Osteocyte (in vitro differentiated cells): ENCODE measurements around the gene AP5Z1. TPM values are rescaled to one million over a fixed set of nuclear protein-coding genes. Genes with fewer than 3 reads are reported as not detected.

ENCODE experiments used
- DNase-seq: peaks from one replicate; pipeline ENCODE4 v3.0.0; 2021; ENCODE audit warnings: mixed read lengths; ENCODE audit not compliant: unreplicated experiment; ENCODE audit errors: extremely low spot score
- H3K27ac Mint-ChIP-seq: one replicate; pipeline ENCODE4 v1.8.0; 2021; ENCODE audit warnings: mild to moderate bottlenecking, mixed read lengths; ENCODE audit not compliant: unreplicated experiment
- H3K27me3 Mint-ChIP-seq: one replicate; pipeline ENCODE4 v1.8.0; 2021; ENCODE audit warnings: mixed read lengths; ENCODE audit not compliant: unreplicated experiment
- H3K36me3 Mint-ChIP-seq: one replicate; pipeline ENCODE4 v1.8.0; 2021; ENCODE audit warnings: mixed read lengths; ENCODE audit not compliant: unreplicated experiment
- H3K4me1 Mint-ChIP-seq: one replicate; pipeline ENCODE4 v1.8.0; 2021; ENCODE audit warnings: mixed read lengths; ENCODE audit not compliant: unreplicated experiment
- H3K4me3 Mint-ChIP-seq: one replicate; pipeline ENCODE4 v1.8.0; 2021; ENCODE audit warnings: mild to moderate bottlenecking, moderate library complexity, mixed read lengths; ENCODE audit not compliant: unreplicated experiment
- H3K9me3 Mint-ChIP-seq: one replicate; pipeline ENCODE4 v1.8.0; 2021; ENCODE audit warnings: mixed read lengths; ENCODE audit not compliant: unreplicated experiment
- CTCF ChIP-seq: fragments of 200-600 bp; sonication (generic); IDR thresholded peaks from 2 replicates; pipeline ENCODE4 v1.5.0; 2021; ENCODE audit warnings: antibody characterized with exemption, mild to moderate bottlenecking, moderate library complexity
- total RNA-seq: library from RNA; stranded (reverse); gene quantifications from 2 replicates; pipeline ENCODE4 v1.2.1, GENCODE V29; 2021

Gene AP5Z1
- total RNA-seq, 1 donor from 2014 or later: 50.2 TPM

GRCh38 chr7:4749798-4750197 lies 25.6 kb upstream of the AP5Z1 start:
- Mint-ChIP-seq H3K4me3 (no peak overlapping the region), H3K27me3 (no peaks in the 10 kb centered on the region), H3K36me3 (peaks cover 21% of the 10 kb centered on the region), H3K27ac (no peak overlapping the region), H3K4me1 (peaks cover 35% of the 10 kb centered on the region), H3K9me3 (no peaks in the 10 kb centered on the region)
- DNase-seq: no peak
- no peak for TF ChIP-seq CTCF

GRCh38 chr7:4751398-4751947 lies 23.9 kb upstream of the AP5Z1 start:
- Mint-ChIP-seq H3K4me3 (no peak overlapping the region), H3K27me3 (no peaks in the 10 kb centered on the region), H3K27ac (no peak overlapping the region), H3K9me3 (no peaks in the 10 kb centered on the region), H3K4me1 (peaks cover 19% of the 10 kb centered on the region), H3K36me3 (peaks cover 24% of the 10 kb centered on the region)
- DNase-seq: no peak
- TF ChIP-seq CTCF: no peak

DNA sequence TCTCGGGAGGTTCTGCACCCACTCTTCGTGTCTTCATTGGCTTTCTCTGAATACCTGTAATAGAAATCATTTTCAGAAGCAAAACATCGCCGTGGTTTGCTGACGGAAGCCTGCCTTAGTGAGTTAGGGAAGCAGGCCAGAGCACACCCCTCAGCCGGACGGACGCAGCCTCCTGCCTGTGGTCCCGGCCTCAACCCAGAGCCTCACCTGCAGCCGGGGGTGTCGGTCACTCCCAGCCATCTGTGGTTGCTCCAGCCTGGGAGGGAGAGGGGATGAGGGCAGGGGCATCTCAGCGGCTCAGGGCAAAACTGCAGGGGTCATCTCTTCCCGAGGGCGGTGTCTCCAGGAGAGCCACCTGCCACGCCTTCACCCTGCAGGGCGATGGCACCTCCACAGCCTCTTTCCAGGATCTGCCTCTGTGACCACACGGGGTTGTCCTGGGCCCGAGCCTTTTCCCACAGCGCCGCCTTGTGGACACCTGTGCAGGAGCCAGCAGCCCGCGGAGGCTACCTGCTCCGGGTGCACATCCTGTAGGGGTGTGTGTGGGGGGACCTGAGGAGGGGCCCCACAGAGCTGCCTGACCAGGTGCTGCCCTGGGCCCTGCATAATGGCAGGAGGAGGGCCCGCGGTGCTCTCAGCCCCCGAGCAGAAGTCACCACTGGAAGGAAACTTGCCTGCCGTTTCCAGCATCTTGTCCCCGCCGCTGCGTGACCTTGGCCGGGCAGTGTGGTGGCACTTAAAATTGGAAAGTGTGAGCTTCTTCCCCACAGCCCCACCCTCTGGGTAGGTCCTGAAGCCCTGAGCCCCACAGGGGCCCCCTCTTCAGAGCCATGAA lies 21.6 kb upstream of the AP5Z1 start:
- no peak for DNase-seq
- Mint-ChIP-seq H3K4me1 (peaks cover 3% of the 10 kb centered on the region), H3K27me3 (no peaks in the 10 kb centered on the region), H3K27ac (no peak overlapping the region), H3K9me3 (no peaks in the 10 kb centered on the region), H3K36me3 (peaks cover 21% of the 10 kb centered on the region), H3K4me3 (no peak overlapping the region)
- peak; percentile 87 for TF ChIP-seq CTCF

DNA sequence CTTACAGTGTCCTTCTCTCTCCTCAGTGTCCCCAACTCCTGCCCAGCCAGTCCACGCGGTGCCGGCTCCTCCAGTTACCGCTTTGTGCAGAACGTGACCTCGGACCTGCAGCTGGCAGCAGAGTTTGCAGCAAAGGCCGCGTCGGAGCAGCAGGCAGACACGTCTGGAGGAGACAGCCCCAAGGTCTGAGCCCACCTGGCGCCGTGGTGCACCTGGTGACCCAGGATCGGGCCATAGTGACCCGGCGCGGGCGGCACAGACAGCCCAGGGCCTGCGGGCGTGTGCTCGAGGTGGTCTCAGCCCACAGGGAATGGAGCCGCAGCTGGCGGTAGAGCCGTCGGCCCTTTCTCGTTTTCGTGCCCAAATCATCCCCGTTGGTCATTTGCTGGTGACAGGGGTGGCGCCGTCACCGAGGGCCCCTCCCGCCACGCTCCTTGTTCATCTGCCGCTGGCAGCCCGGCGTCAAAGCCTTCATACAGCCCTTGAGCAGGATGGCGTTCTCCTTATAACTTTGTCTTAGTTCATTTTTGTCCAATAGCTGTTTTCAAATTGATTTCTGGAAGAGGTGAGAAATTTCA lies 20.9 kb upstream of the AP5Z1 start:
- no peak for TF ChIP-seq CTCF
- Mint-ChIP-seq H3K27me3 (no peaks in the 10 kb centered on the region), H3K27ac (no peak overlapping the region), H3K36me3 (peaks cover 18% of the 10 kb centered on the region), H3K9me3 (no peaks in the 10 kb centered on the region), H3K4me1 (no peaks in the 10 kb centered on the region), H3K4me3 (no peak overlapping the region)
- no peak for DNase-seq

DNA sequence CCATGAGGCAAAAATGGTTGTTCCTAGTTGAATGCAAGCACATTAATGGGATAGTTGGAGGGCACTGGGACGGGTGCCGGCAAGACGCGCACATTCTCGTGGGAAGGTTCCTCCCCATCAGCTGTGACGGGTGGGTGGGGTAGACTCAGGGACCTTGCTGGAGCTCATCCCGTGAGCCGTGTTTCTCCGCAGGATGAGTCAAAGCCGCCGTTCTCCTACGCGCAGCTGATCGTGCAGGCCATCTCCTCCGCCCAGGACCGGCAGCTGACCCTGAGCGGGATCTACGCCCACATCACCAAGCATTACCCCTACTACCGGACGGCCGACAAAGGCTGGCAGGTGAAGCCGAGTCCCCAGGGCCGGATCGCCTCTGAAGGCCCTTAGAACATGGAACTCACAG lies 20.4 kb upstream of the AP5Z1 start:
- Mint-ChIP-seq H3K36me3 (peaks cover 21% of the 10 kb centered on the region), H3K27me3 (no peaks in the 10 kb centered on the region), H3K9me3 (no peaks in the 10 kb centered on the region), H3K27ac (no peak overlapping the region), H3K4me3 (no peak overlapping the region), H3K4me1 (no peaks in the 10 kb centered on the region)
- no peak for DNase-seq
- TF ChIP-seq CTCF: no peak
